ENCODE results near the gene TK1. TPM values are rescaled to one million over a fixed set of nuclear protein-coding genes. Genes with fewer than 3 reads are reported as not detected.
A peak's percentile ranks its signal among the peaks of the same experiment; 100 is the strongest.
"Not testable (repeated sequence)": the region's sequence is repeated elsewhere in the genome, so short reads cannot be mapped to it uniquely, and the experiment has no call there.

TK1 gene
- polyA plus RNA-seq, 1 of the 3 experiments (the other 2 are of a cell fraction) = 112 TPM

DNA sequence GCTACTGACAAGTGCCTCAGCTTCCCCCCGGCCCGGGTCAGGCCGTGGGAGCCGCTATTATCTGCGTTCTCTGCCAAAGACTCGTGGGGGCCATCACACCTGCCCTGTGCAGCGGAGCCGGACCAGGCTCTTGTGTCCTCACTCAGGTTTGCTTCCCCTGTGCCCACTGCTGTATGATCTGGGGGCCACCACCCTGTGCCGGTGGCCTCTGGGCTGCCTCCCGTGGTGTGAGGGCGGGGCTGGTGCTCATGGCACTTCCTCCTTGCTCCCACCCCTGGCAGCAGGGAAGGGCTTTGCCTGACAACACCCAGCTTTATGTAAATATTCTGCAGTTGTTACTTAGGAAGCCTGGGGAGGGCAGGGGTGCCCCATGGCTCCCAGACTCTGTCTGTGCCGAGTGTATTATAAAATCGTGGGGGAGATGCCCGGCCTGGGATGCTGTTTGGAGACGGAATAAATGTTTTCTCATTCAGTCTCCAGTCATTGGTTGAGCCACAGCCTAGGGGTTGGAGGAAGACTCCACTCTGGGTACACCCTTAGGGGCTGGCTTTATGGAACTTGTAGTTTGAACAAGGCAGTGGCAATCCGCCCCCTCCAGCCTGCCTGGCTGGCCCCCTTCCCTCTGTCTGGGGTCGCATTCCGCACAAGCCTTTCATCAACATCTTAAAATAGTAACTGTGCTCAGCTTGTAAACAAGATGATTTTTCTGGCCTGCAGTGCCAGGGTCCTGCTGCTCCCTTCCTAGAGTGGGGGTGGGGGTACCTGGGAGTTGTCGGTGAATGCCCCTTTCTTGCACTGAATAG is 14.4 kb downstream of the TK1 start:
- Histone ChIP-seq H3K4me3 (ENCODE audit: low read depth in 2 of 2, low read length in 1 of 2) (no peak overlapping the region), H3K4me2 (no peak overlapping the region), H3K27me3 (ENCODE audit: insufficient read depth) (no peaks in the 10 kb centered on the region), H3K4me1 (ENCODE audit: control insufficient read depth in 1 of 2, insufficient read depth in 2 of 2, low read depth in 1 of 2, low read length in 1 of 2) (peaks cover 8 to 17% of the 10 kb centered on the region in 2 experiments; a peak in 2 of 4 replicates), H3K36me3 (replicated peaks in 1 of 2; ENCODE audit: control insufficient read depth in 1 of 2, insufficient read depth in 2 of 2, low read length in 1 of 2) (peaks cover 0 to 23% of the 10 kb centered on the region in 2 experiments), H3F3A (replicated peaks; ENCODE audit: insufficient read depth) (peaks cover 13% of the 10 kb centered on the region), H3K27ac (ENCODE audit: low read depth in 2 of 2, low read length in 1 of 2) (no peak overlapping the region; a peak in 1 of 4 replicates), H3K9me2 (no peaks in the 10 kb centered on the region), H3K9me3 (no peaks in the 10 kb centered on the region), H2AFZ (ENCODE audit: low read depth) (no peak overlapping the region), H4K20me1 (ENCODE audit: insufficient read depth) (peaks cover 14% of the 10 kb centered on the region; the same call in 1 of the 2 replicates), H3K9ac (no peak overlapping the region), H3K79me2 (ENCODE audit: insufficient read depth) (no peaks in the 10 kb centered on the region)
- 79% methylated on average over 19 of the region's 19 CpGs for WGBS (ENCODE audit: low lambda C conversion rate)
- ChIA-PET CTCF (interaction anchor here (1.1 to 8.3 kb wide), 5 partner anchors 8 to 79 kb away, joined by 4 to 131 read pairs (median 7); partner anchors contain the start of genes AFMID and TK1), POLR2A (no interaction called here)
- TF ChIP-seq, protein P1, sequence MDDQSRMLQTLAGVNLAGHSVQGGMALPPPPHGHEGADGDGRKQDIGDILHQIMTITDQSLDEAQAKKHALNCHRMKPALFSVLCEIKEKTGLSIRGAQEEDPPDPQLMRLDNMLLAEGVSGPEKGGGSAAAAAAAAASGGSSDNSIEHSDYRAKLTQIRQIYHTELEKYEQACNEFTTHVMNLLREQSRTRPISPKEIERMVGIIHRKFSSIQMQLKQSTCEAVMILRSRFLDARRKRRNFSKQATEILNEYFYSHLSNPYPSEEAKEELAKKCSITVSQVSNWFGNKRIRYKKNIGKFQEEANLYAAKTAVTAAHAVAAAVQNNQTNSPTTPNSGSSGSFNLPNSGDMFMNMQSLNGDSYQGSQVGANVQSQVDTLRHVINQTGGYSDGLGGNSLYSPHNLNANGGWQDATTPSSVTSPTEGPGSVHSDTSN (IDR thresholded peaks at IDR 0.05) = 0 out of 2 replicates have a peak, but pooled peaks have one; percentile 11
- TF ChIP-seq SMC3 (IDR thresholded peaks at IDR 0.05; ENCODE audit: low read depth, low read length) = no peak
- no peak for DNase-seq

DNA sequence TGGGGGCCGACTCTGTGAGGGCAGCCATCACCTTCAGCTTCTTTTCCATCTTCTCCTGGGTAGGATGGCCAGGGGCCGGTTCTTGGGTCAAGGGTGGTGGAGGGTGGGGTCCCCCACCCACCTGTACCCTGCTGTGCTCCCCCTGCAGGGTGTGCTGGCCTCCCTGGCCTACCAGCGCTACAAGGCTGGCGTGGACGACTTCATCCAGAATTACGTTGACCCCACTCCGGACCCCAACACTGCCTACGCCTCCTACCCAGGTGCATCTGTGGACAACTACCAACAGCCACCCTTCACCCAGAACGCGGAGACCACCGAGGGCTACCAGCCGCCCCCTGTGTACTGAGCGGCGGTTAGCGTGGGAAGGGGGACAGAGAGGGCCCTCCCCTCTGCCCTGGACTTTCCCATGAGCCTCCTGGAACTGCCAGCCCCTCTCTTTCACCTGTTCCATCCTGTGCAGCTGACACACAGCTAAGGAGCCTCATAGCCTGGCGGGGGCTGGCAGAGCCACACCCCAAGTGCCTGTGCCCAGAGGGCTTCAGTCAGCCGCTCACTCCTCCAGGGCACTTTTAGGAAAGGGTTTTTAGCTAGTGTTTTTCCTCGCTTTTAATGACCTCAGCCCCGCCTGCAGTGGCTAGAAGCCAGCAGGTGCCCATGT is 15.1 kb downstream of the TK1 start:
- CTCF ChIA-PET = interaction anchor here (1.8 to 8.3 kb wide), 3 partner anchors 14 to 79 kb away, joined by 7 to 131 read pairs (median 70); partner anchors contain the start of genes AFMID and TK1
- H3K27me3 ChIP-seq (ENCODE audit: insufficient read depth); H3K9me3 ChIP-seq; H3K9ac ChIP-seq; H3K27ac ChIP-seq (ENCODE audit: low read depth in 2 of 2, low read length in 1 of 2); DNase-seq; H3K4me3 ChIP-seq (ENCODE audit: low read depth in 2 of 2, low read length in 1 of 2); H3K4me2 ChIP-seq; POLR2A ChIA-PET; H3K9me2 ChIP-seq; H2AFZ ChIP-seq (ENCODE audit: low read depth); H3K79me2 ChIP-seq (ENCODE audit: insufficient read depth): not testable (repeated sequence)
- peaks cover 0 to 23% of the 10 kb centered on the region in 2 experiments for H3K36me3 ChIP-seq (replicated peaks in 1 of 2; ENCODE audit: control insufficient read depth in 1 of 2, insufficient read depth in 2 of 2, low read length in 1 of 2)
- WGBS (ENCODE audit: low lambda C conversion rate) = 89% methylated on average over 19 of the region's 19 CpGs
- peaks cover 13% of the 10 kb centered on the region for H3F3A ChIP-seq (replicated peaks; ENCODE audit: insufficient read depth)
- peaks cover 14% of the 10 kb centered on the region; the same call in 1 of the 2 replicates for H4K20me1 ChIP-seq (ENCODE audit: insufficient read depth)
- peaks cover 8 to 17% of the 10 kb centered on the region in 2 experiments; a peak in 2 of 4 replicates for H3K4me1 ChIP-seq (ENCODE audit: control insufficient read depth in 1 of 2, insufficient read depth in 2 of 2, low read depth in 1 of 2, low read length in 1 of 2)

DNA sequence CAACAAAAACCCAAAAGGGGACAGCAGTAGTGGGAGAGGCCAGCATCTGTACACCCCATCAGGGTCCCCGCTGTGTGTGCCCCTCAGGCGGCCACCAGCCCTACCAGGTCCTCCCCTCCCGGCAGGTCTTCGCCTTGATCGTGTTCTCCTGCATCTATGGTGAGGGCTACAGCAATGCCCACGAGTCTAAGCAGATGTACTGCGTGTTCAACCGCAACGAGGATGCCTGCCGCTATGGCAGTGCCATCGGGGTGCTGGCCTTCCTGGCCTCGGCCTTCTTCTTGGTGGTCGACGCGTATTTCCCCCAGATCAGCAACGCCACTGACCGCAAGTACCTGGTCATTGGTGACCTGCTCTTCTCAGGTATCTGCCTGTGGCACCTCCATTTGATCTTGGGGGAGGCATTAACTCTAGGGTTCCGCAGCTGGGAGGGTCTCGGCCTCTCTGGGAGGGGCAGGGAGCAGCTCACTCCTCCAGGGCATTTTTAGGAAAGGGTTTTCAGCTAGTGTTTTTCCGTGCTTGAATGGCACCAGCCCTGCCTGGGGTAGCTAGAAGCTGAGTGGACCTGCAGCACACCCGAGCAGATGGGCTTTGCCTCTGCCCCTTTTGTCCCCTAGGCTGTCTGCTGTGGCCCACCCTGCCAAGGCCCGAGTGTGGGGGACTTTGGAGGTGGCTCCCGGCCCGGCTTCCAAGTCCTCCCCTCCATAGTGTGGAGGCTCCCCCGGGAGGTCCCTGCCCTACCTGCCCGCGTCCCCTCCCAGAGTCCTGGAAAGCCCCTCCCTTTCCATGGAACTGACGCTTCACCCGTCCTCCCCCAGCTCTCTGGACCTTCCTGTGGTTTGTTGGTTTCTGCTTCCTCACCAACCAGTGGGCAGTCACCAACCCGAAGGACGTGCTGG is 15.9 kb downstream of the TK1 start:
- H3K36me3 ChIP-seq (replicated peaks in 1 of 2; ENCODE audit: control insufficient read depth in 1 of 2, insufficient read depth in 2 of 2, low read length in 1 of 2) = peaks cover 0 to 23% of the 10 kb centered on the region in 2 experiments
- H3K4me3 ChIP-seq (ENCODE audit: low read depth in 2 of 2, low read length in 1 of 2) = no peak overlapping the region
- H3K9me2 ChIP-seq = no peaks in the 10 kb centered on the region
- no peak overlapping the region for H3K9ac ChIP-seq
- H3F3A ChIP-seq (replicated peaks; ENCODE audit: insufficient read depth) = peaks cover 13% of the 10 kb centered on the region
- H3K4me1 ChIP-seq (ENCODE audit: control insufficient read depth in 1 of 2, insufficient read depth in 2 of 2, low read depth in 1 of 2, low read length in 1 of 2) = peaks cover 8 to 12% of the 10 kb centered on the region in 2 experiments; a peak in 2 of 4 replicates
- H3K27me3 ChIP-seq (ENCODE audit: insufficient read depth) = no peaks in the 10 kb centered on the region
- H3K4me2 ChIP-seq = no peak overlapping the region
- DNase-seq = no peak
- no peak overlapping the region for H3K27ac ChIP-seq (ENCODE audit: low read depth in 2 of 2, low read length in 1 of 2)
- H4K20me1 ChIP-seq (ENCODE audit: insufficient read depth) = peaks cover 14% of the 10 kb centered on the region; the same call in 1 of the 2 replicates
- TF ChIP-seq, protein P2, sequence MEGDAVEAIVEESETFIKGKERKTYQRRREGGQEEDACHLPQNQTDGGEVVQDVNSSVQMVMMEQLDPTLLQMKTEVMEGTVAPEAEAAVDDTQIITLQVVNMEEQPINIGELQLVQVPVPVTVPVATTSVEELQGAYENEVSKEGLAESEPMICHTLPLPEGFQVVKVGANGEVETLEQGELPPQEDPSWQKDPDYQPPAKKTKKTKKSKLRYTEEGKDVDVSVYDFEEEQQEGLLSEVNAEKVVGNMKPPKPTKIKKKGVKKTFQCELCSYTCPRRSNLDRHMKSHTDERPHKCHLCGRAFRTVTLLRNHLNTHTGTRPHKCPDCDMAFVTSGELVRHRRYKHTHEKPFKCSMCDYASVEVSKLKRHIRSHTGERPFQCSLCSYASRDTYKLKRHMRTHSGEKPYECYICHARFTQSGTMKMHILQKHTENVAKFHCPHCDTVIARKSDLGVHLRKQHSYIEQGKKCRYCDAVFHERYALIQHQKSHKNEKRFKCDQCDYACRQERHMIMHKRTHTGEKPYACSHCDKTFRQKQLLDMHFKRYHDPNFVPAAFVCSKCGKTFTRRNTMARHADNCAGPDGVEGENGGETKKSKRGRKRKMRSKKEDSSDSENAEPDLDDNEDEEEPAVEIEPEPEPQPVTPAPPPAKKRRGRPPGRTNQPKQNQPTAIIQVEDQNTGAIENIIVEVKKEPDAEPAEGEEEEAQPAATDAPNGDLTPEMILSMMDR (IDR thresholded peaks at IDR 0.05) = no peak
- TF ChIP-seq RAD21 (IDR thresholded peaks at IDR 0.05; ENCODE audit: low read length) (no peak), IRF3 (IDR thresholded peaks at IDR 0.05; ENCODE audit: low read depth, low read length) (no peak)
- WGBS (ENCODE audit: low lambda C conversion rate) = 97% methylated on average over 31 of the region's 31 CpGs
- POLR2A ChIA-PET = no interaction called here
- H2AFZ ChIP-seq (ENCODE audit: low read depth) = no peak overlapping the region
- CTCF ChIA-PET = interaction anchor here (1.8 to 8.3 kb wide), 4 partner anchors 9 to 80 kb away, joined by 7 to 131 read pairs (median 38); partner anchors contain the start of genes AFMID and TK1
- no peaks in the 10 kb centered on the region for H3K9me3 ChIP-seq
- no peaks in the 10 kb centered on the region for H3K79me2 ChIP-seq (ENCODE audit: insufficient read depth)

All from SK-N-SH (cell line).